H1 (cell line): ENCODE data around the gene CDHR2. TPM values are rescaled to one million over a fixed set of nuclear protein-coding genes. Genes with fewer than 3 reads are reported as not detected.

ENCODE experiments used
- CTCF ChIA-PET: fragments of 300-600 bp; sonication (Branson Sonifier 250); formaldehyde crosslinking; loops from one replicate; lab custom pipeline; 2021; ENCODE audit not compliant: partially characterized antibody; lab: Charles Lee
- POLR2A ChIA-PET: fragments of 300-600 bp; sonication (Branson Sonifier 250); formaldehyde crosslinking; loops from one replicate; lab custom pipeline; 2021; ENCODE audit warnings: inconsistent platforms; ENCODE audit not compliant: partially characterized antibody; lab: Charles Lee
- DNase-seq, 2 experiments: peaks; one replicate each; pipeline versions ENCODE4 v3.0.0 to v3.0.0-alpha.2; 2010 to 2022; ENCODE audit warnings: low spot score in 2 of 2, low read depth in 1 of 2, mixed read lengths in 1 of 2
- FAIRE-seq: peaks from 2 replicates; lab custom pipeline; 2011; peaks lifted over from hg19 to GRCh38; lab: Jason Lieb, UNC
- H2AFZ ChIP-seq: 2 replicates; pipeline ENCODE4 v1.8.1; 2012; ENCODE audit warnings: low read length, inconsistent platforms
- H2AK5ac ChIP-seq: 2 replicates; pipeline ENCODE4 v1.6.1; 2013; ENCODE audit warnings: low read depth, low read length
- H2BK120ac ChIP-seq: replicated peaks from 2 replicates; pipeline ENCODE3; 2013; ENCODE audit warnings: low read depth, low read length, inconsistent platforms
- H2BK12ac ChIP-seq: 2 replicates; pipeline ENCODE4 v1.6.1; 2013; ENCODE audit warnings: low read depth, low read length
- H2BK15ac ChIP-seq: 2 replicates; pipeline ENCODE4 v1.6.1; 2013; ENCODE audit warnings: low read length
- H2BK20ac ChIP-seq: 2 replicates; pipeline ENCODE4 v1.6.1; 2013; ENCODE audit warnings: low read length
- H2BK5ac ChIP-seq: 2 replicates; pipeline ENCODE4 v1.6.1; 2013; ENCODE audit warnings: low read depth, low read length
- H3K14ac ChIP-seq: 2 replicates; pipeline ENCODE4 v1.6.1; 2013; ENCODE audit warnings: inconsistent platforms; ENCODE audit not compliant: insufficient read length
- H3K18ac ChIP-seq: 2 replicates; pipeline ENCODE4 v1.6.1; 2013; ENCODE audit warnings: low read length; ENCODE audit errors: extremely low read depth
- H3K23ac ChIP-seq: 2 replicates; pipeline ENCODE4 v1.6.1; 2013; ENCODE audit warnings: inconsistent platforms; ENCODE audit not compliant: insufficient read length
- H3K23me2 ChIP-seq: 2 replicates; pipeline ENCODE4 v1.6.1; 2013; ENCODE audit warnings: low read depth, low read length
- H3K27ac ChIP-seq: 2 replicates; pipeline ENCODE4 v1.6.1; 2011; ENCODE audit warnings: low read depth, low read length, inconsistent platforms
- H3K27me3 ChIP-seq, 4 experiments: replicated peaks in 1 of 4; 1 replicate in 1 of 4; 2 replicates in 3 of 4; pipeline versions ENCODE4 v1.6.1 to v1.8.1; 2011 to 2013; ENCODE audit warnings: low read length in 3 of 4, mild to moderate bottlenecking in 3 of 4, inconsistent platforms in 2 of 4, mixed read lengths in 2 of 4, moderate library complexity in 1 of 4; ENCODE audit not compliant: control insufficient read depth in 3 of 4, insufficient read depth in 3 of 4; ENCODE audit errors: extremely low read depth in 1 of 4
- H3K36me3 ChIP-seq, 4 experiments: 2 replicates each; pipeline versions ENCODE4 v1.6.1 to v1.8.1; 2011 to 2013; ENCODE audit warnings: mild to moderate bottlenecking in 4 of 4, low read length in 3 of 4, moderate library complexity in 2 of 4, control low read depth in 1 of 4, inconsistent platforms in 1 of 4; ENCODE audit not compliant: insufficient read depth in 4 of 4, control insufficient read depth in 2 of 4
- H3K4ac ChIP-seq: replicated peaks from 2 replicates; pipeline ENCODE3; 2013; ENCODE audit warnings: low read length, low read depth, mixed read lengths, inconsistent platforms; ENCODE audit not compliant: insufficient read length
- H3K4me1 ChIP-seq, 4 experiments: replicated peaks in 1 of 4; 1 replicate in 1 of 4; 2 replicates in 3 of 4; pipeline versions ENCODE4 v1.6.1 to v1.8.1; 2011 to 2013; ENCODE audit warnings: low read length in 3 of 4, inconsistent platforms in 2 of 4, mixed read lengths in 1 of 4; ENCODE audit not compliant: insufficient read depth in 4 of 4, control insufficient read depth in 3 of 4
- H3K4me2 ChIP-seq, 2 experiments: 2 replicates each; pipeline versions ENCODE4 v1.6.1 to v1.8.1; 2011 to 2013; ENCODE audit warnings: low read depth in 2 of 2, low read length in 2 of 2, control low read depth in 1 of 2, inconsistent platforms in 1 of 2, mild to moderate bottlenecking in 1 of 2; ENCODE audit not compliant: insufficient read depth in 1 of 2
- H3K4me3 ChIP-seq, 4 experiments: fragments of 200-600, 300-600 bp in 1 of 4; sonication (generic), shearing (Covaris generic), sonication (Bioruptor Twin) in 1 of 4; 2 replicates each; pipeline versions ENCODE4 v1.5.1 to v1.8.1; 2011 to 2016; ENCODE audit warnings: low read length in 4 of 4, low read depth in 3 of 4, control low read depth in 2 of 4, inconsistent platforms in 2 of 4, mild to moderate bottlenecking in 2 of 4, mixed read lengths in 1 of 4, moderate library complexity in 1 of 4; ENCODE audit not compliant: insufficient read depth in 2 of 4; ENCODE audit errors: extremely low read depth in 1 of 4
- H3K56ac ChIP-seq: replicated peaks from 2 replicates; pipeline ENCODE3; 2013; ENCODE audit warnings: low read depth, mild to moderate bottlenecking, mixed read lengths, low read length, inconsistent platforms; ENCODE audit not compliant: insufficient read length
- H3K79me1 ChIP-seq: 2 replicates; pipeline ENCODE4 v1.6.1; 2013; ENCODE audit warnings: low read depth, low read length, control low read depth
- H3K79me2 ChIP-seq, 2 experiments: 2 replicates each; pipeline versions ENCODE4 v1.6.1 to v1.8.1; 2012 to 2013; ENCODE audit warnings: low read length in 2 of 2, mild to moderate bottlenecking in 2 of 2, inconsistent platforms in 1 of 2; ENCODE audit not compliant: insufficient read depth in 2 of 2, control insufficient read depth in 1 of 2
- H3K9ac ChIP-seq, 4 experiments: replicated peaks in 1 of 4; 1 replicate in 1 of 4; 2 replicates in 3 of 4; pipeline versions ENCODE4 v1.6.1 to v1.8.1; 2011 to 2013; ENCODE audit warnings: low read depth in 3 of 4, low read length in 3 of 4, control low read depth in 2 of 4, mild to moderate bottlenecking in 2 of 4, moderate library complexity in 2 of 4, inconsistent platforms in 1 of 4; ENCODE audit errors: extremely low read depth in 1 of 4
- H3K9me3 ChIP-seq, 2 experiments: 2 replicates each; pipeline versions ENCODE4 v1.6.1 to v1.8.1; 2012 to 2013; ENCODE audit warnings: mild to moderate bottlenecking in 2 of 2, moderate library complexity in 2 of 2, control low read depth in 1 of 2, inconsistent platforms in 1 of 2, low read depth in 1 of 2, low read length in 1 of 2, mixed read lengths in 1 of 2; ENCODE audit not compliant: insufficient read depth in 2 of 2
- H4K20me1 ChIP-seq, 2 experiments: replicated peaks in 1 of 2; 2 replicates each; pipeline versions ENCODE3 to v1.8.1; 2011 to 2013; ENCODE audit warnings: inconsistent platforms in 2 of 2, low read length in 2 of 2, mild to moderate bottlenecking in 1 of 2; ENCODE audit not compliant: insufficient read depth in 2 of 2, control insufficient read depth in 1 of 2
- H4K5ac ChIP-seq: 2 replicates; pipeline ENCODE4 v1.6.1; 2013; ENCODE audit warnings: low read length, low read depth, mixed read lengths, inconsistent platforms; ENCODE audit not compliant: insufficient read length
- H4K8ac ChIP-seq: 2 replicates; pipeline ENCODE4 v1.8.0; 2013; ENCODE audit warnings: mild to moderate bottlenecking, moderate library complexity, low read length, inconsistent platforms; ENCODE audit not compliant: insufficient read depth; ENCODE audit errors: extremely low read depth
- H4K91ac ChIP-seq: replicated peaks from 2 replicates; pipeline ENCODE3; 2013; ENCODE audit warnings: low read length, mixed read lengths, inconsistent platforms; ENCODE audit not compliant: insufficient read length
- BRCA1 ChIP-seq: IDR thresholded peaks from 2 replicates; pipeline ENCODE4 v1.6.1; 2012; ENCODE audit warnings: low read depth, low read length, improper control_type of control experiment
- CBX8 ChIP-seq: fragments of 300-800, 300-1000 bp; sonication (generic); IDR thresholded peaks from 2 replicates; pipeline ENCODE4 v1.7.1; 2016; ENCODE audit warnings: low read depth, low read length, borderline replicate concordance
- HDAC2 ChIP-seq, 2 experiments: fragments of 300-600 bp in 1 of 2; sonication (generic) in 1 of 2; IDR thresholded peaks; 2 replicates each; pipeline ENCODE4 v1.6.1; 2011 to 2012; ENCODE audit warnings: low read depth in 2 of 2, low read length in 2 of 2, mild to moderate bottlenecking in 2 of 2, moderate library complexity in 2 of 2, borderline replicate concordance in 1 of 2, inconsistent platforms in 1 of 2
- JUND ChIP-seq: IDR thresholded peaks from 2 replicates; pipeline ENCODE4 v1.6.1; 2011; ENCODE audit warnings: mild to moderate bottlenecking, improper control_type of control experiment, low read length
- KDM4A ChIP-seq: IDR thresholded peaks from one replicate; pipeline ENCODE4 v1.7.1; 2012; ENCODE audit warnings: low read depth, mild to moderate bottlenecking, moderate library complexity, low read length, inconsistent platforms; ENCODE audit not compliant: severe bottlenecking
- NANOG ChIP-seq: IDR thresholded peaks from 2 replicates; pipeline ENCODE4 v1.6.1; 2011; ENCODE audit warnings: low read length, low read depth, mild to moderate bottlenecking, inconsistent platforms; ENCODE audit not compliant: insufficient read depth, poor library complexity, severe bottlenecking
- RFX5 ChIP-seq: IDR thresholded peaks from 2 replicates; pipeline ENCODE4 v1.6.1; 2011; ENCODE audit warnings: low read depth, low read length, improper control_type of control experiment, borderline replicate concordance
- SAP30 ChIP-seq: fragments of 300-600 bp; sonication (generic); IDR thresholded peaks from 2 replicates; pipeline ENCODE4 v1.7.1; 2012; ENCODE audit warnings: low read length, moderate library complexity, mild to moderate bottlenecking, inconsistent platforms; ENCODE audit not compliant: insufficient read depth, insufficient replicate concordance
- TCF12 ChIP-seq: IDR thresholded peaks from 2 replicates; pipeline ENCODE4 v1.6.1; 2011; ENCODE audit warnings: low read depth, mild to moderate bottlenecking, low read length
- YY1 ChIP-seq: IDR thresholded peaks from 2 replicates; pipeline ENCODE4 v1.6.1; 2011; ENCODE audit warnings: low read depth, mild to moderate bottlenecking, low read length
- WGBS, 2 experiments: shearing (Covaris generic) in 1 of 2; methylation state at CpG; one replicate each; pipeline versions ENCODE4 v1.1.6 to v1.1.7; 2013 to 2015; ENCODE audit warnings: low lambda C conversion rate in 2 of 2, mixed read lengths in 2 of 2, inconsistent platforms in 1 of 2, low coverage in 1 of 2, missing lambda C conversion rate in 1 of 2; ENCODE audit not compliant: insufficient replicate concordance in 2 of 2, insufficient coverage in 1 of 2, insufficient read length in 1 of 2; ENCODE audit errors: extremely low coverage in 1 of 2, missing lambda C conversion rate in 1 of 2; 5-methylcytosine and 5-hydroxymethylcytosine counted together
- polyA plus RNA-seq, 7 experiments: library from polyadenylated mRNA; depleted of rRNA in 3 of 7; stranded (reverse) in 5 of 7; unstranded in 2 of 7; fragments of >200 nt in 5 of 7; fragments of 200-250 nt in 2 of 7; gene quantifications; 1 replicate in 5 of 7; 2 replicates in 1 of 7; 4 replicates in 1 of 7; pipeline versions ENCODE4 v1.2.1 to v1.2.3, GENCODE V29; 2011 to 2013; ENCODE audit warnings: missing spikeins in 2 of 7, mixed read lengths in 2 of 7
- total RNA-seq: library from RNA; stranded (reverse); fragmentation: NEBNext Ultra II Directional; extraction: Animal tissue kit (Norgen Biotek cat#: 25700); gene quantifications from 2 replicates; pipeline ENCODE4 v1.2.1, GENCODE V29; 2021

CDHR2 gene
- total and polyA plus RNA-seq, 2 of the 8 experiments (the other 6 are each of a cell fraction or from before 2014, with no cell fraction given) = 0.02 to 0.43 TPM

DNA sequence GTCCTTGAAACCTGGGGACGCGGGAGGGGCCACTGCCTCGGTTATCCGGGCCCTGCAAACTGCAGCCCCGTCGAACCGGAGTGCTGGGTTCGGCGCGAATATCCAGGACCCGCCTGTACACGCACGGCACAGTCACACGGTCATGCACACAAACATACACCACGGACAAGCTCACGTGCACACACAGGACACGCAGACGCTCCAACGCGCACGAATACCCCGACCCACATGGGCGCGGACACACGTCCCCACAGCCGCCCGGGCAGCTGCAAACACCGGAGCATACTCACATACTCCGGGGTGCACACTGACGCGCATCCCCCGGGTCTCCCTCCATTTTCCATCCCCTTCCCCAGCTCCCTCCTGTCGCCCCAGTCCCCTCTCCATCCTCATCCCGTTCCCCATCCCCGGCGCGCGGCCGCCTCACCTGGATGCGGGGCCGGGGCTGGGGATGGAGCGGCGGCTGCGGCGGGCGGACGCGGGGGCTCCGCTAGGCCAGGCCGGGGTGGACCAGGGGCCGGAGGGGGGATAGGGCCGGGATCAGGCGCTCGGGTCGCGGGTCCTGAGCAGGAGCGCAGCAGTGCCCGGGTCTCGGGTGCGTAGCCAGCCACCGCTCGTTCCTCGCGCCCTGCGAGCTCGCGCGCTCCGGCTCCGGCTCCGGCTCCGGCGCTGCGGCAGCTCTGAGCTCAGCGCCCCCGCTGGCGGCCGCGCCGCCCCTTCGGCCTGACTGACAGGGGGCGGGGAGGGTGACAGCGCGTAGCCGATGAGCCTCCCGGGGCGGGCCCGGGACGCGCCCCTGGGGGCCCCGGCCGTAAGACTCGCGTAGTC is 80.9 kb downstream of the CDHR2 start, which contains the start of the genes EIF4E1B and SNCB:
Gene EIF4E1B, plus strand, starts transcription at position 823 of the 828 bp plus-strand sequence. CDS start 12,113 bp downstream, outside the sequence.
Gene SNCB, minus strand, starts transcription at position 682 of the 828 bp plus-strand sequence. CDS start 880 bp downstream, outside the sequence.
- peaks cover 0 to 3% of the 10 kb centered on the region in 2 experiments for H4K20me1 ChIP-seq
- H2AK5ac ChIP-seq = no peak within 1 kb of the TSS
- H3K18ac ChIP-seq = no peak within 1 kb of the TSS; the same call in 1 of the 2 replicates
- H3K27ac ChIP-seq = no peak within 1 kb of the TSS
- no peaks in the 10 kb centered on the region for H3K9me3 ChIP-seq
- ChIA-PET CTCF (interaction anchor here (0.7 to 2.5 kb wide), 9 partner anchors 8 to 77 kb away, joined by 3 to 10 read pairs (median 4); no protein-coding TSS in a partner anchor), POLR2A (interaction anchor here (0.7 to 2.7 kb wide), 16 partner anchors 9 to 1019 kb away, joined by 3 to 19 read pairs (median 3); partner anchors contain the start of genes RNF44 and TSPAN17)
- WGBS, 2 experiments = 1% methylated on average over 62 of the region's 94 CpGs; no CpG with 5 or more reads in 1 of the 2 experiments
- no peak within 1 kb of the TSS for H4K91ac ChIP-seq
- peak within 1 kb of the TSS; percentile 55; the same call in 1 of the 2 replicates for H2BK20ac ChIP-seq
- peak within 1 kb of the TSS; percentile 81 to 89 (median 84) for H3K4me3 ChIP-seq
- peak within 1 kb of the TSS in 2 of 4 experiments; percentile 4 to 19; a peak in 2 of 7 replicates for H3K9ac ChIP-seq
- no peaks in the 10 kb centered on the region for H3K36me3 ChIP-seq
- H3K4ac ChIP-seq = no peak within 1 kb of the TSS
- FAIRE-seq (no peak), DNase-seq (peak in 1 of 2 experiments; percentile 84)
- H4K8ac ChIP-seq = peak within 1 kb of the TSS; percentile 62; the same call in 1 of the 2 replicates
- no peaks in the 10 kb centered on the region for H3K79me1 ChIP-seq
- no peaks in the 10 kb centered on the region for H3K79me2 ChIP-seq
- H3K23ac ChIP-seq = no peak within 1 kb of the TSS
- H3K14ac ChIP-seq = no peak within 1 kb of the TSS
- H3K56ac ChIP-seq = no peak within 1 kb of the TSS
- peaks cover 16% of the 10 kb centered on the region for H3K23me2 ChIP-seq
- H4K5ac ChIP-seq = no peak within 1 kb of the TSS
- H2BK120ac ChIP-seq = no peak within 1 kb of the TSS
- H2AFZ ChIP-seq = peak within 1 kb of the TSS; percentile 98; the same call in 1 of the 2 replicates
- H2BK15ac ChIP-seq = peak within 1 kb of the TSS; percentile 50; the same call in 1 of the 2 replicates
- peak within 1 kb of the TSS; percentile 79; the same call in 1 of the 2 replicates for H2BK5ac ChIP-seq
- peaks cover 8 to 34% (median 11%) of the 10 kb centered on the region in 4 experiments for H3K4me1 ChIP-seq
- peak within 1 kb of the TSS; percentile 89 to 100 for H3K4me2 ChIP-seq
- peaks cover 3 to 40% (median 34%) of the 10 kb centered on the region in 4 experiments for H3K27me3 ChIP-seq
- peak within 1 kb of the TSS; percentile 77; the same call in 1 of the 2 replicates for H2BK12ac ChIP-seq
- TF ChIP-seq CBX8 (no peak), YY1 (peak; percentile 81), RFX5 (no peak), NANOG (no peak), HDAC2 (IDR thresholded peaks at IDR 0.05; ENCODE audit: borderline replicate concordance in 1 of 2, low read depth in 2 of 2, low read length in 2 of 2) (peak in 1 of 2 experiments; percentile 88; a peak in 1 of 4 replicates), KDM4A (peak; percentile 96), BRCA1 (no peak), TCF12 (peak; percentile 48; the same call in 1 of the 2 replicates), JUND (no peak), SAP30 (peak; percentile 55)
